Neural cell (in vitro differentiated cells): ENCODE data around the gene PDE6H. TPM values are rescaled to one million over a fixed set of nuclear protein-coding genes. Genes with fewer than 3 reads are reported as not detected.

Experiments used
- H2AFZ ChIP-seq: fragments of 200-600, 300-800 bp; sonication (generic), shearing (Covaris generic); 2 replicates; pipeline ENCODE4 v1.6.0; 2014; ENCODE audit warnings: low read depth, mild to moderate bottlenecking, antibody characterized with exemption, low read length, moderate library complexity
- H3F3A ChIP-seq: fragments of 200-600 bp; shearing (Covaris generic); 2 replicates; pipeline ENCODE4 v1.6.1; 2016; ENCODE audit warnings: mild to moderate bottlenecking, moderate library complexity, mixed read lengths, antibody characterized with exemption, low read length; ENCODE audit not compliant: insufficient read depth, poor library complexity, severe bottlenecking
- H3K27ac ChIP-seq: fragments of 200-600, 300-800 bp; sonication (generic), shearing (Covaris generic); 2 replicates; pipeline ENCODE4 v1.5.1; 2014; ENCODE audit warnings: mild to moderate bottlenecking, low read length, moderate library complexity
- H3K27me3 ChIP-seq: fragments of 300-800, 200-600 bp; sonication (generic), shearing (Covaris generic); 2 replicates; pipeline ENCODE4 v1.6.0; 2014; ENCODE audit warnings: mild to moderate bottlenecking, low read depth, low read length, moderate library complexity; ENCODE audit not compliant: insufficient read depth
- H3K36me3 ChIP-seq: fragments of 300-800, 200-600 bp; sonication (generic), shearing (Covaris generic); 2 replicates; pipeline ENCODE4 v1.5.1; 2014; ENCODE audit warnings: mild to moderate bottlenecking, antibody characterized with exemption, low read length, moderate library complexity; ENCODE audit not compliant: insufficient read depth
- H3K4me2 ChIP-seq: fragments of 300-800, 200-600 bp; sonication (generic), shearing (Covaris generic); 2 replicates; pipeline ENCODE4 v1.6.0; 2014; ENCODE audit warnings: mild to moderate bottlenecking, low read length
- H3K4me3 ChIP-seq: fragments of 300-800, 200-600 bp; sonication (generic), shearing (Covaris generic); 2 replicates; pipeline ENCODE4 v1.5.1; 2014; ENCODE audit warnings: mild to moderate bottlenecking, low read length, moderate library complexity
- H3K79me2 ChIP-seq: fragments of 200-600 bp; shearing (Covaris generic); replicated peaks from 2 replicates; pipeline ENCODE4 v1.6.0; 2014; ENCODE audit warnings: mild to moderate bottlenecking, low read length, moderate library complexity; ENCODE audit not compliant: insufficient read depth
- H3K9ac ChIP-seq: fragments of 300-800, 200-600 bp; sonication (generic), shearing (Covaris generic); 2 replicates; pipeline ENCODE4 v1.6.1; 2016; ENCODE audit warnings: mild to moderate bottlenecking, low read length, mixed read lengths
- H3K9me2 ChIP-seq: fragments of 200-600 bp; shearing (Covaris generic); 2 replicates; pipeline ENCODE4 v1.6.1; 2016; ENCODE audit warnings: mild to moderate bottlenecking, low read length, mixed read lengths; ENCODE audit not compliant: insufficient read depth
- H3K9me3 ChIP-seq: fragments of 200-600, 300-800 bp; sonication (generic), shearing (Covaris generic); 2 replicates; pipeline ENCODE4 v1.6.1; 2016; ENCODE audit warnings: mild to moderate bottlenecking, mixed run types, low read length, moderate library complexity, mixed read lengths
- H4K20me1 ChIP-seq: fragments of 200-600 bp; shearing (Covaris generic); 2 replicates; pipeline ENCODE4 v1.6.1; 2016; ENCODE audit warnings: mild to moderate bottlenecking, mixed run types; ENCODE audit not compliant: insufficient read depth
- CTCF ChIP-seq: fragments of 450-650 bp; IDR thresholded peaks from 2 replicates; pipeline ENCODE4 v1.5.1; 2014; ENCODE audit warnings: antibody characterized with exemption, mild to moderate bottlenecking, moderate library complexity; ENCODE audit not compliant: poor library complexity, severe bottlenecking
- EP300 ChIP-seq: fragments of 450-650 bp; conservative IDR thresholded peaks from 2 replicates; pipeline ENCODE4 v1.6.1; 2014; ENCODE audit warnings: antibody characterized with exemption, mild to moderate bottlenecking, moderate library complexity; ENCODE audit not compliant: poor library complexity, severe bottlenecking
- EZH2 ChIP-seq: fragments of 200-600, 300-800 bp; shearing (Covaris generic), sonication (generic); IDR thresholded peaks from 2 replicates; pipeline ENCODE4 v1.6.1; 2014; ENCODE audit warnings: antibody characterized with exemption, low read length, borderline replicate concordance, mild to moderate bottlenecking; ENCODE audit not compliant: insufficient read depth, poor library complexity, severe bottlenecking
- MXI1 ChIP-seq: fragments of 450-650 bp; conservative IDR thresholded peaks from 2 replicates; pipeline ENCODE4 v1.6.1; 2014; ENCODE audit warnings: antibody characterized with exemption, mild to moderate bottlenecking; ENCODE audit not compliant: poor library complexity, severe bottlenecking
- POLR2AphosphoS5 ChIP-seq: IDR thresholded peaks from 2 replicates; pipeline ENCODE4 v1.6.1; 2012
- RAD21 ChIP-seq: fragments of 450-650 bp; conservative IDR thresholded peaks from 2 replicates; pipeline ENCODE4 v1.6.1; 2014; ENCODE audit warnings: antibody characterized with exemption, mild to moderate bottlenecking, moderate library complexity
- REST ChIP-seq: IDR thresholded peaks from 2 replicates; pipeline ENCODE4 v1.6.1; 2012; ENCODE audit warnings: borderline replicate concordance
- SMC3 ChIP-seq: fragments of 450-650 bp; conservative IDR thresholded peaks from 2 replicates; pipeline ENCODE4 v1.6.1; 2014; ENCODE audit warnings: antibody characterized with exemption, mild to moderate bottlenecking, moderate library complexity; ENCODE audit not compliant: poor library complexity
- TAF1 ChIP-seq: IDR thresholded peaks from 2 replicates; pipeline ENCODE4 v1.6.1; 2012; ENCODE audit warnings: low read depth
- polyA plus RNA-seq: library from polyadenylated mRNA; depleted of rRNA; stranded (reverse); fragments of >200 nt; gene quantifications from 2 replicates; pipeline ENCODE4 v1.2.3, GENCODE V29; 2014

Gene PDE6H
- polyA plus RNA-seq, 1 donor from 2014 or later, result not detected

GRCh38 chr12:14934511-14934910, 38.3 kb upstream of the PDE6H start:
- H3K4me2 ChIP-seq, result no peak overlapping the region
- no peak overlapping the region for H3K4me3 ChIP-seq
- no peak overlapping the region for H3K9ac ChIP-seq
- TF ChIP-seq EP300, result no peak
- no peak for TF ChIP-seq EZH2
- TF ChIP-seq RAD21, result no peak
- no peak for TF ChIP-seq TAF1
- no peak for TF ChIP-seq REST
- TF ChIP-seq SMC3, result no peak
- TF ChIP-seq POLR2AphosphoS5, result no peak
- no peak for TF ChIP-seq MXI1
- no peak for TF ChIP-seq CTCF
- no peaks in the 10 kb centered on the region for H4K20me1 ChIP-seq
- H2AFZ ChIP-seq, result no peak overlapping the region
- H3K9me2 ChIP-seq, result no peaks in the 10 kb centered on the region
- no peaks in the 10 kb centered on the region for H3K79me2 ChIP-seq
- no peak overlapping the region for H3K27ac ChIP-seq
- H3K9me3 ChIP-seq, result no peaks in the 10 kb centered on the region
- H3K27me3 ChIP-seq, result no peaks in the 10 kb centered on the region
- no peaks in the 10 kb centered on the region for H3F3A ChIP-seq
- H3K36me3 ChIP-seq, result no peaks in the 10 kb centered on the region

- H3K9ac ChIP-seq, result no peak overlapping the region
- no peaks in the 10 kb centered on the region for H4K20me1 ChIP-seq
- H2AFZ ChIP-seq, result no peak overlapping the region
- H3K36me3 ChIP-seq, result no peaks in the 10 kb centered on the region
- H3K9me2 ChIP-seq, result no peaks in the 10 kb centered on the region
- no peak overlapping the region for H3K4me3 ChIP-seq
- H3K79me2 ChIP-seq, result no peaks in the 10 kb centered on the region
- H3F3A ChIP-seq, result no peaks in the 10 kb centered on the region
- TF ChIP-seq CTCF, result no peak
- TF ChIP-seq EP300, result no peak
- TF ChIP-seq POLR2AphosphoS5, result no peak
- TF ChIP-seq TAF1, result no peak
- TF ChIP-seq REST, result no peak
- TF ChIP-seq EZH2, result no peak
- no peak for TF ChIP-seq RAD21
- TF ChIP-seq SMC3, result no peak
- no peak for TF ChIP-seq MXI1
- no peaks in the 10 kb centered on the region for H3K27me3 ChIP-seq
- H3K27ac ChIP-seq, result no peak overlapping the region
- no peak overlapping the region for H3K4me2 ChIP-seq
- no peaks in the 10 kb centered on the region for H3K9me3 ChIP-seq
Measured at GRCh38 chr12:14935031-14935430, 37.8 kb upstream of the PDE6H start.
